LNCAP (cell line): ENCODE data around the gene TTC31.

ENCODE experiments used
- TF ChIP-seq, protein P1 (sequence below): fragments of 450-650 bp; IDR thresholded peaks from 2 replicates; pipeline ENCODE4 v1.5.1; 2017; ENCODE audit warnings: mild to moderate bottlenecking

Gene TTC31

DNA sequence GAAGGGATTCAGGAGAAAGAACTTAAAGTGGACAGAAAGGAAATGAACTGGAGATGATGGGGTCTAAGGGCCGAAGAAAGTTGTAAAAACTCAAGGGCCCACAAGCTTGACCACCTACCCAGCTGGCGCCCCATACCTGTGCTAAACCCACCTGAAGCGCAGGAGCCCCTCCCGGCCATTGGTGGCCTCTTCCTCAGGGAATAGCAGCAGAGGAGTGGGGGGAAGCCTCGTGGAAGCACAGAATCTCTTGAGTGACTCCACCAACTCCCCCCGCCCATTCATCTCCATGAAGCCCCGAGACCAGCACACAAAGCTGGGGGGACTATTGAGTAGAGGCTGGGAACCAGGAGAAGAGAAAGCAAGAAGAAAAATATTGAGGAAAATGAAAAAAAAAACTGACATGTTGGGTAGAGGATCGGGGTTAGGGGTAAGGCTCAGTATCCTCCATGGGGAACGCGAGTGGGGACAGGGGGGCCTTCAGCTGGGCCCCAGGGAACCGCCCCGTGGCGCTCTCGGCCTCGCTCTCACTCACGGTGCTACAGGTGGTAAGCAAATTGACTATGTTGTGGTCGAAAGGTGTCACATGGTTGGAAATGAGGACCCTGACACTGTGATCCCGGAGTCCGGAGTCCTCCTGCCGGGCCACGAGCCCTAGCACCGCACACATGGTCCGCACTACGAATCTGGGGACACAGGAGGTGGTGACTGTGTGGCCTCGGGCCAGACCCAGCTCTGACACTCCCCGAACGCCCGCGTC lies 45.9 kb downstream of the TTC31 start:
- TF ChIP-seq, protein P1, sequence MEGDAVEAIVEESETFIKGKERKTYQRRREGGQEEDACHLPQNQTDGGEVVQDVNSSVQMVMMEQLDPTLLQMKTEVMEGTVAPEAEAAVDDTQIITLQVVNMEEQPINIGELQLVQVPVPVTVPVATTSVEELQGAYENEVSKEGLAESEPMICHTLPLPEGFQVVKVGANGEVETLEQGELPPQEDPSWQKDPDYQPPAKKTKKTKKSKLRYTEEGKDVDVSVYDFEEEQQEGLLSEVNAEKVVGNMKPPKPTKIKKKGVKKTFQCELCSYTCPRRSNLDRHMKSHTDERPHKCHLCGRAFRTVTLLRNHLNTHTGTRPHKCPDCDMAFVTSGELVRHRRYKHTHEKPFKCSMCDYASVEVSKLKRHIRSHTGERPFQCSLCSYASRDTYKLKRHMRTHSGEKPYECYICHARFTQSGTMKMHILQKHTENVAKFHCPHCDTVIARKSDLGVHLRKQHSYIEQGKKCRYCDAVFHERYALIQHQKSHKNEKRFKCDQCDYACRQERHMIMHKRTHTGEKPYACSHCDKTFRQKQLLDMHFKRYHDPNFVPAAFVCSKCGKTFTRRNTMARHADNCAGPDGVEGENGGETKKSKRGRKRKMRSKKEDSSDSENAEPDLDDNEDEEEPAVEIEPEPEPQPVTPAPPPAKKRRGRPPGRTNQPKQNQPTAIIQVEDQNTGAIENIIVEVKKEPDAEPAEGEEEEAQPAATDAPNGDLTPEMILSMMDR: no peak

DNA sequence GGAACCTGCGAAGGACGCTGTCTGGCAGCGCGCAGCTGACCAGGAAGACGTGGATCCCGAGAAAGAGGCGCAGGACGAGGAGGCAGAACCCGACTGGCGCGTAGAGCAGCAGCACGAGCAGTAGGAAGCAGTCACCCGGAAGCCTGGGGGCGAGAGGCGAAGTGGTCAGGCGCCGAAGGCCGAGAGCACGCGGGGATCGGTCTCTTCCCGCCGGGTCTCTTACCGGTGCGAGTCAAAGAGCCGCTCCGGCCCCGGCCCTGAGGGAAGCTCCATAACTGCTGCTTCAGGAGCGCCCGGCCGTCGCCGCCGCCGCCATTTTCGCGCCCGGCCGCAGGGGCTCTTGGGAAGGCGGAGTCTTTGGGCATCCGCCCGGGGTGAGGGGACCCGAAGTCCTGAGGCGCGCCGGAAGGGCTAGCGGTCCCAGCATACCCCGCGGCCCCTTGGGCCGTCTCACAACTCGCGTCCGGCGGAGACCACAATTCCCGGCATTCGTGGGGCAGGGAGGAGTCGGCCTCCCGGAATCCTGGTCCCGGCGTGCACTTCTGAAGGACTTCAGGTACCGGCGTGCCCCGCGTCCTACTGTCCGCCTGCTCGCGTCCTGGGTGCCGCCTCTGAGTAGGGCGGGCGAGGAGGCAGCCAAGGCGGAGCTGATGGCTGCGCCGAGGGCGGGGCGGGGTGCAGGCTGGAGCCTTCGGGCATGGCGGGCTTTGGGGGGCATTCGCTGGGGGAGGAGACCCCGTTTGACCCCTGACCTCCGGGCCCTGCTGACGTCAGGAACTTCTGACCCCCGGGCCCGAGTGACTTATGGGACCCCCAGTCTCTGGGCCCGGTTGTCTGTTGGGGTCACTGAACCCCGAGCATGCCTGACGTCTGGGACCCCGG lies 46.7 kb downstream of the TTC31 start, which contains the start of the genes AUP1 and HTRA2:
AUP1 (minus strand) TSS at position 350 of the 882 bp plus-strand sequence; CDS start at position 273, 77 bp downstream.
HTRA2 (plus strand) TSS at position 577 of the 882 bp plus-strand sequence; CDS start at position 651, 74 bp downstream.
- TF ChIP-seq, protein P1: no peak

DNA sequence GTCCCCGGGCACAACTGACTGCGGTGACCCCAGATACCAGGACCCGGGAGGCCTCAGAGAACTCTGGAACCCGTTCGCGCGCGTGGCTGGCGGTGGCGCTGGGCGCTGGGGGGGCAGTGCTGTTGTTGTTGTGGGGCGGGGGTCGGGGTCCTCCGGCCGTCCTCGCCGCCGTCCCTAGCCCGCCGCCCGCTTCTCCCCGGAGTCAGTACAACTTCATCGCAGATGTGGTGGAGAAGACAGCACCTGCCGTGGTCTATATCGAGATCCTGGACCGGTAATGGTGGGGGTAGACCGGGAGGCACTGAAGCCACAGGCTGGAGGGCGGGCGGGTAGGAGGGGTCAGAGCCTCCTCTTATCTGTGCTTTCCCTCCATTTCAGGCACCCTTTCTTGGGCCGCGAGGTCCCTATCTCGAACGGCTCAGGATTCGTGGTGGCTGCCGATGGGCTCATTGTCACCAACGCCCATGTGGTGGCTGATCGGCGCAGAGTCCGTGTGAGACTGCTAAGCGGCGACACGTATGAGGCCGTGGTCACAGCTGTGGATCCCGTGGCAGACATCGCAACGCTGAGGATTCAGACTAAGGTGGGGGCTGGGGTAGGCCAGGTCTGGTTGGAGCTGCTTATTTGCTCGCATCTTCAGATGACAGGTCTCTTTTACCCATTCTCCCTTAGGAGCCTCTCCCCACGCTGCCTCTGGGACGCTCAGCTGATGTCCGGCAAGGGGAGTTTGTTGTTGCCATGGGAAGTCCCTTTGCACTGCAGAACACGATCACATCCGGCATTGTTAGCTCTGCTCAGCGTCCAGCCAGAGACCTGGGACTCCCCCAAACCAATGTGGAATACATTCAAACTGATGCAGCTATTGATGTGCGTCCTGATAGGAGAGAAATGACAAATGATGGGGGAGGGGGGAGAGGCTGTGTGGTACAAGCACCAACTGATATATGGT lies 47.6 kb downstream of the TTC31 start:
- TF ChIP-seq, protein P1: no peak

DNA sequence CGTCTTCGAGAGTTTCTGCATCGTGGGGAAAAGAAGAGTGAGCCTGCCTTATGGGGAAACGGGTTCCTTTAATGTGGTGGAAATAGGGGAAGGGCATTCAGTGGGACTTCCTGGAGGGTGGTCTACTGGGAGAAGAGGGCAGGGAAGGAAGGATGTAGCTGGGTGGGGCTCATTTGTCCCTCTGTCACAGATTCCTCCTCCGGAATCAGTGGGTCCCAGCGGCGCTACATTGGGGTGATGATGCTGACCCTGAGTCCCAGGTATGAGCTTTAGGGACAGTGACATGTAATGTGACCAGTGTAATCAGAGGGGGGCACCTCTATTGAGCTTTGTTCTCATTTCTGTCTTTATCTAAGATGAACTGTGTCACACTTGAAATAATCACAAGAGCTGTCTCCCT lies 48.8 kb downstream of the TTC31 start:
- TF ChIP-seq, protein P1: no peak

DNA sequence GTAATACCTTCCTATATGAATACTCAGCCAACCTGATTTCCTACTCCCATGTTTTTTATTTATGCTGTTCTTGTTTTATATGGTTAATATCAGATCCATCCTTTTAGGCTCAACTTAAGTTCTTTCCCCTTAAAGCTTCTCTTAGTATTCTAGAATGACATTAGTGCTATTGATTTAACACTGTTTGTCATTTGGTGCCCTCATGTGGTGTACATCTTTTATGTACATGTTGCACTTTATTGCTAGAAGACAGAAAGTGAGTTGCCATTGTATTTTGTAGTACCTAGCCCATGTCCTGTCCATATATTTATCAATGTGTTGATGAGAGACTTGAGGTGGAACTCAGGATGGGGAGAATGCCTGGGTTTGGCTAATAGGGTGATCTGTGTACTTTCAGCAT lies 49.3 kb downstream of the TTC31 start:
- TF ChIP-seq, protein P1: no peak; the same call in 1 of the 2 replicates

DNA sequence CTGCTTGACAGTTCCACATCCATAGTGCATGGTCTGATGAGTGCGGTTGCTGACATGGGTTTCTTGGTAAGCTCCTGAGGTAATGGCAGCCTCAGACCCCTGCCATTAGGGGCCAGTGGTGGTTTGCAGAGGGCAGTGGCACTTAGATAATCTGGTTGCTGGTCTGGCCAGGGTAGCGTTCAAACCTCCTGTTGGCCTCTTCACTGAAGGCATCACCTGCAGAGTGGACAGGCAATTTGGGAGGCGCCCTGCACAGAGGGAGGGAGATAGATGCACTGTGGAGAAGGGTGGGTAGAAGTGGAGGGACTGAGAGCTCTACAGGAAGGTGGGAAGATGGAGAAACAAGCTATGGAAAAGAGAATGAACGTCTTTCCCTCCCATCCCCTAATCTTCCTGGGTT lies 50.6 kb downstream of the TTC31 start:
- TF ChIP-seq, protein P1: no peak

DNA sequence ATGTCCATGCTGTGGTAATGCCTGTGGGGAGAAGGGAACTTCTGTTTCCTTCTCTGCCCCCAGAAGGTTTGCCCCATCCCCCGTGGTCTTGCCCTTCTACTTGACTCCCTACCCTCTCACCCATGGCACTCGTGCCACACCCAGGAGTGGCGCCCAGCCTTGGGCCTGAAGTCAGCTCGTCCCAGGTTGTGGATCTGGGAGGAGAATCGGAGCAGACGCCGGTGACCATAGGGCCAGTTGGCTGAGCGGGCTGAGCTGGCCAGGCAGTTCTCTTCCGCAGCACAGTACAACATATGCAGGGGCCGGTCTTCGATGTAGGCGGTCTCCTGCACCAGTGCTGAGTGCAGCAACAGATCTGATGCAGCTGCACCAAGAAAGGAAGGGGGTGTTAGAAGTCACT lies 51.5 kb downstream of the TTC31 start:
- TF ChIP-seq, protein P1: no peak
